Activated effector memory CD4-positive, alpha-beta T cell treated with anti-CD3 and anti-CD28 coated beads, Interleukin-2, amount 50 U/mL, for 16 hours (primary cell): ENCODE data around the gene FICD.
A peak's percentile ranks its signal among the peaks of the same experiment; 100 is the strongest.

Source experiments
- DNase-seq: peaks from one replicate; pipeline ENCODE4 v3.0.0-alpha.2; 2020

The FICD gene

DNA sequence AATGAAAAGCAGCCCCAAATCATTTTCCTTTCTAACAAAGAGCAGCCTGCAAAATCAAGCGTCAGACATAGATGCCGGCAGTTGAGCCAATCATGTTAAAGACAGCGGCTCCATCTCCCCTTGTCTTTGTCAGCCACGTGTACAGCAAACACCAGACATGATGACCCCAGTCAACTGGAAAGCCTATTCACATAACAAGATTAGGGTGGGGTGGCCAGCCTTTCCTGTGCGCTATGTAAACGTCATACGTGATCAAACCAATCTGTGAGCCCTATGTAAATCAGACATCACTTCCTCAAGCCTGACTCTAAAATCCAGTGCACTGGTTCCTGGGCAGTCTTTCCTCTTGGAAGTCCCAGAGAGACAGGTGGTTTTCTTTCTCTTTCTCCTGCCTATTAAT is 9.9 kb upstream of the FICD start:
- DNase-seq, result no peak

DNA sequence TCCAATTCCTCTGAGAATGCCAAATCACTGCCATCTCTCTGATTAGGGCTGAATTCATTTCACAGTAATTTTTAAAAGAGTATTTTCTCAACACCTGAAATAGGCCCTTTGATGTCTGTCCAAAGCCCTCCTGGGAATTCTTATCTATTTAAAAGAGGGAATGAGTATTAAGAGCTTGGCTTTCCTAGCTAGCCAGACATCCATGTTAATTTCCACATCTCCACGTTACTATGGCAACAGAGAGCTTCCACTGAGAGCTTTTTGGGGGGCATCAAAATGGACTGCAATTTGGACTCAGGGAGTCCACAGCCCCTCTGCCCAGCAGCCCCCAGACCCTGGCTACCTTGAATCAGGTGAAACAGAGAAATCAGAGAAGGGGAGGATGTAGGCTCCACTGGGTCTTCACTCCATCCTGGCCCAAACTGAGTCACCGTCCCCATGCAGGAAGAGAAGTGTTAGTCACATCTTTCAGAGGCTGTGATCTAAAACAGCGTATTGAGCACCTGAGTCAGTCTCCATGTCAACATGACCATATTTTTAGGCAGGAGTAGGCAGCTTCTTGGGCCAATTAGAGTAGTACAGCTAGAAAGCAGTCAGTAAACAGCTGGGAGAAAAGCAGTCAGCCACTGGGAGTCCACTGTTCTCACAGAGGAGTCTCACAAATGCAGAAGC is 7.0 kb upstream of the FICD start:
- DNase-seq, result no peak

- no peak for DNase-seq
These were observed 5.3 kb upstream of the FICD start for GRCh38 chr12:108509806-108510205.

DNA sequence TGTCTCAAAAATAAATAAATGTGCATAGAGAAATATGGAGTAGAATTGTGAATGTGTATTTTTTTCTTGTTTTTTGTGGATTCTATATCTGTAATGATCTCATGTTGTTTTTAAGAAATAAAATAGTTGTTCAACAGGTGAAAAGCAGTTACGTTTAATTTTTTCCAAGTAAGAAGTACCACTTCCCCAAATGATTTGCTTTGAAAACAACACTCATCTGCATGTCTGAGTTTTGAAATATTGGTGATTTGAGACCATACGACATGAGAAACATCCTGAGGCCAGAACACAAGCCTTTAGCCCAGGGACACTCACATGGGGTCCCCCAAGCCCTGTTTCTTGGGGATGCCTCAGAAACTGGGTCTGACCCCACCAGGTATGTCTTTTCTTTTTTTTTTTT is 4.2 kb upstream of the FICD start:
- DNase-seq, result no peak

DNA sequence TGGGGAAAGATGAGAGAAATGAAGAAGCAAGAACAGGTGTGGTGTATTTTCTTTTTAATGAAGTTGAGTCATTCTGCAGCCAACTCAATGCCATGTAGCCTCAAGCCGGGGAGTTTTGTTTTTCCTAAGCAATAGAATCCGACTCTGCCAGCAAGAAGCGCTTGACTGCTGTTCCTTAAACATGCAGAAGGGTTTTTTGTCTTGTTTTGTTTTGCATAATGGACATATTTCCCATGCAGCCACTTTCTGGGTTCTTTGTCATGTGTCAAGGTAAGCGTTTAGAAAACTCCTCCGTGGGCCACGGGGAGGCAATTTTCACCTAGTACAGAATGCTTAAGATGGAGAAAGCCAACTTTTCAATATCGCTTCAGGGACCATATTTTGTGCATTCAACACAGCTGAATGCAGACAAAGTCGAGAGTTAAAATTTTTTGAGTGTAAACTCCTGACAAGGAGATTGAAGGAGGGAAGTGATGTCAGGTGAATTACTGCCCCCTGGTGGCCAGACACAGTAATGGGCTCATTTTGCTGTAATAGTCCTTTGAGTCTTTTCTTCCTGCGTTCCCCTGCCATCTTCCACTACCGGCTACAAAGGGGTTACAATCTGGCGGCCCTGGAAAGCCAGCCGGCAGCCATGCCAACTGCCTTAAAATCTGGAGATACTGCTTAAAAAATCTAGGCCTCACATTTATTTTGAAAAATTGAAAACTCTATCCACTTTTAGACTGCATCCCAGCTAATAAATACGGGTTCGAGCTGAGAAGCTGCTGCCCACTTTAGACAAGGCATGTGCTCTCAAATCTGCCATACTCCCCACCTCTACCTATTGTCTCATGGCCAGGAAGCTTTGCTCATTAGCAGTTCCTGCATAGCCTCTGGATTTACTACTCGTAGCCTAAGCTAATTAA is 3.2 kb upstream of the FICD start:
- peak; percentile 92 for DNase-seq

DNA sequence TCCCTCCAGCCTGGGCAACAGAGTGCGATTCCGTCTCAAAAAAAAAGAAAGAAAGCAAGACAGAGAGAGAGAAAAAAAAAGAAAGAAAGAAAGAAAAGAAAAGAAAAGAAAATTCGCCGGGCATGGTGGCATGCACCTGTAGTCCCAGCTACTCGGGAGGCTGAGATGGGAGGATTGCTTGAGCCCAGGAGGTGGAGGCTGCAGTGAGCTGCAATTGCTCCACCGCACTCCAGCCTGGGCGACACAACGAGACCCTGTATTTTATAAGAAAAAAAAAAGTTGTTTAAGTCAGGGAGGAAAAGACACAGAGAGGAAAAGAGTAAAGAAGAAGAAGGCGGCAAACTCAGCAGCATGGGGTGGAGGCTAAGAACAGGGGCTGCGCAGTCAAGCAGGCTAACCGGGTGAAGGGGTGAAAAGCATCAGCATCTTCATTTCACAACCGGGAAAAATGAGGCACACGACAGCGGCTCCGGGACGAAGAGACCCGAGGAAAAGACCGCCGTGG is 557 bp upstream of the FICD start:
- no peak for DNase-seq

- DNase-seq, result no peak
These were observed 839 bp downstream of the FICD start for GRCh38 chr12:108515916-108516315.

DNA sequence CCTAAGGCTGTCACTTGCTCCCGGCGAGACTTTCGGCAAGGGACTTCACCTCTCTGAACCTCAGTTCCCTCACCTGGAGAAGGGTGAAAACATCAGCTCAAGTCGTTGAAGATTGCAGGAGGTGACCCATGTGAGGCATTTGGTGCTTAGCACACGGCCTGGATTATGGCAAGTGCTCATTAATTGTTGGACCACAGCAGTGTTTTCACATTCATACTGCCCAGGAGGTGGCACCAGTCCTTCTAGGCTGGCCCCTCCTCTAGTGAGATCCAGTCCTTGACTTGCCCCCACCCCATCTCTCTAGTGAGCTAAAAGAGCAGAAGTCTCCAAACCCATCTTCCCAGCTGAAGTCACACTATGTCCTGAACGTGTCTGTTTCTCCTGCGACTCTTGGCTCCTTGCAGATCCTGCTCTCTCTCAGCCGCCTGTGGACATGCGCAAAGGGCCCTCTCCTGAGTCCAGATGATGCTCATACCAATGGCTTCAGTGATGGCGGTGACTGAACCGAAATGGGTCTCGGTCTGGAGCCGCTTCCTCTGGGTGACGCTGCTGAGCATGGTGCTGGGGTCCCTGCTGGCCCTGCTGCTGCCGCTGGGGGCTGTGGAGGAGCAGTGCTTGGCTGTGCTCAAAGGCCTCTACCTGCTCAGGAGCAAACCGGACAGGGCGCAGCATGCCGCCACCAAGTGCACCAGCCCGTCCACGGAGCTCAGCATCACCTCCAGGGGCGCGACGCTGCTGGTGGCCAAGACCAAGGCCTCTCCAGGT is 1.6 kb downstream of the FICD start:
- no peak for DNase-seq

GRCh38 chr12:108517288-108518100 is 2.4 kb downstream of the FICD start:
- DNase-seq, result no peak

DNA sequence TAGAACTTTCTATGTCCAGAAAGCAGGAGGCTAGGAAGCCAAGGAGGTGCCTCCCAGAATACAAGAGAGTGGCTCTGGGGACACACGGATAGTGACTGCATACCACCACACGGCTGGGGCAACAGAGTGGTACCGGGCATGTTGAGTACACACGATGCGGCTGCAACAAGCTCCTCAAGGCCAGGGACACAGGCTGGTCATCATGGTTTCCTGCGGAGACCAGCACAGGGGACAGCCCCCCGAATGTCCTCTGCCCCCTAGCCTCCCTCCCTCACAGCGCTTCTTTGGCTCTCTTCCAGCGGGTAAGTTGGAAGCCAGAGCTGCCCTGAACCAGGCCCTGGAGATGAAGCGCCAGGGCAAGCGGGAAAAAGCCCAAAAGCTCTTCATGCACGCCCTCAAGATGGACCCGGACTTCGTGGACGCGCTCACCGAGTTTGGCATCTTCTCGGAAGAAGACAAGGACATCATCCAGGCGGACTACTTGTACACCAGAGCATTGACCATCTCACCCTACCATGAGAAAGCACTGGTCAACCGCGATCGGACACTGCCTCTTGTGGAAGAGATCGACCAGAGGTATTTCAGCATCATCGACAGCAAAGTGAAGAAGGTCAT is 3.1 kb downstream of the FICD start:
- no peak for DNase-seq

DNA sequence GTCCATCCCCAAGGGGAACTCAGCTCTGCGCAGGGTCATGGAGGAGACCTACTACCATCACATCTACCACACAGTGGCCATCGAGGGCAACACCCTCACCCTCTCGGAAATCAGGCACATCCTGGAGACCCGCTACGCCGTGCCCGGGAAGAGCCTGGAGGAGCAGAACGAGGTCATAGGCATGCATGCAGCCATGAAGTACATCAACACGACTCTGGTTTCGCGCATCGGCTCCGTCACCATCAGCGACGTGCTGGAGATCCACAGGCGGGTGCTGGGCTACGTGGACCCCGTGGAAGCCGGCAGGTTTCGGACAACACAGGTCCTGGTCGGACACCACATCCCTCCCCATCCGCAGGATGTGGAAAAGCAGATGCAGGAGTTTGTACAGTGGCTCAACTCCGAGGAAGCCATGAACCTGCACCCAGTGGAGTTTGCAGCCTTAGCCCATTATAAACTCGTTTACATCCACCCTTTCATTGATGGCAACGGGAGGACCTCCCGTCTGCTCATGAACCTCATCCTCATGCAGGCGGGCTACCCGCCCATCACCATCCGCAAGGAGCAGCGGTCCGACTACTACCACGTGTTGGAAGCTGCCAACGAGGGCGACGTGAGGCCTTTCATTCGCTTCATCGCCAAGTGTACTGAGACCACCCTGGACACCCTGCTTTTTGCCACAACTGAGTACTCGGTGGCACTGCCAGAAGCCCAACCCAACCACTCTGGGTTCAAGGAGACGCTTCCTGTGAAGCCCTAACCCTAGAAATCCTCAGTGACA is 3.8 kb downstream of the FICD start:
- DNase-seq, result no peak

- DNase-seq, result no peak
These were observed 4.5 kb downstream of the FICD start for GRCh38 chr12:108519558-108519957.

- DNase-seq, result no peak
These were observed 8.3 kb downstream of the FICD start for GRCh38 chr12:108523365-108523764.

DNA sequence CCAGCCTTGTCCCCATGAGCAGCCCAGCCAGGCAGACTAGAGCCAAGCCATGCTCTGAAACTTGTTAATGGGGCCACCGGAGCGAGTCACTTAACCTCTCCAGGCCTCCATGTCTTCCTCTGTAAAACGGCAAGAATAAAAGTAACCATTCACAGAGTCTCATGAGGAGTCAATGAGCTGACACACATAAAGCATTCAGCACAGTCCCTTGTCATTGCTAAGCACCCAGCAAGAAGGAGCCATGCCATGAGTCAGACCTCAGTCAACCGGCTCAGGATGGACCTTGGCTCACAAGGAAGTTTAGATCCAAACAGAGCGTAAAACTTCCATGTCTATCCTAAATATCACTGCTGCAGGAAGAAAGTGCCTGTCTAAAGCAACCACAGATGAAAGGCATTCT is 10.6 kb downstream of the FICD start:
- DNase-seq, result no peak

GRCh38 chr12:108526482-108527165 is 11.5 kb downstream of the FICD start:
- DNase-seq, result no peak

DNA sequence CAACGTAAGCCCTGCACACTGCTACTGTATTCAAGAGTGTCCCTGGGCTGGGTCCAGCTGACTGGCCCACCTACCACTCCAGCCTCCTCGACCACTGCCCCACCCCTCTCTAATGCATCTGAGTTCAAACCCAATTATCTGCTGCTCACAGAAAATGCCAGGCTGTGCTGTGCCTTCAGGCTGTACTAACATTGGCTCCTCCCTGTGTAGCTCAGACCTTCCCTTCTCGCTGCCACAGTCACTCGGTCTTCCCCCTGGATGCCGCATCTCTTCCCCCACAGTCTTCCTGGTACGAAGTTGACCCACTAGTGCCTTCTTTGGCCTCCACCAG is 12.1 kb downstream of the FICD start:
- DNase-seq, result no peak

DNA sequence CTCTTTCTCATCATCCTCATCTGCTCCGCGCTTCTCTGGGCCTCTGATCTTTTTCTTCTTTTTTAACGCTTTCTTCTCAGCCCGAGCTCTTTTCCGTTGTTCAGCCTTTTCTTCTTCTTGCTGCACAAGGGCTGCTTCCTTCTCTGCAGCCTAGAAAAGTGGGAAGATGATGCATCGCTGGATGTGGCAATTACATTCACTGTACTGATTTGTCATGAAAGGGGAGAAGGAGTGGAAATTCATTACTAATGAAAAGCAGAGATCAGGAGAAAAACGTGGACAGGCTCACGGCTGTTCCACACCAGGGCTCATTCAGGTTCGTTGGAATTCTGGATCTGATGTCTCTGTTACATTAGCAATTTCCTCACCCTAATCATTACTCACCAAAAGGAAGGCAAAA is 15.1 kb downstream of the FICD start:
- DNase-seq, result no peak

DNA sequence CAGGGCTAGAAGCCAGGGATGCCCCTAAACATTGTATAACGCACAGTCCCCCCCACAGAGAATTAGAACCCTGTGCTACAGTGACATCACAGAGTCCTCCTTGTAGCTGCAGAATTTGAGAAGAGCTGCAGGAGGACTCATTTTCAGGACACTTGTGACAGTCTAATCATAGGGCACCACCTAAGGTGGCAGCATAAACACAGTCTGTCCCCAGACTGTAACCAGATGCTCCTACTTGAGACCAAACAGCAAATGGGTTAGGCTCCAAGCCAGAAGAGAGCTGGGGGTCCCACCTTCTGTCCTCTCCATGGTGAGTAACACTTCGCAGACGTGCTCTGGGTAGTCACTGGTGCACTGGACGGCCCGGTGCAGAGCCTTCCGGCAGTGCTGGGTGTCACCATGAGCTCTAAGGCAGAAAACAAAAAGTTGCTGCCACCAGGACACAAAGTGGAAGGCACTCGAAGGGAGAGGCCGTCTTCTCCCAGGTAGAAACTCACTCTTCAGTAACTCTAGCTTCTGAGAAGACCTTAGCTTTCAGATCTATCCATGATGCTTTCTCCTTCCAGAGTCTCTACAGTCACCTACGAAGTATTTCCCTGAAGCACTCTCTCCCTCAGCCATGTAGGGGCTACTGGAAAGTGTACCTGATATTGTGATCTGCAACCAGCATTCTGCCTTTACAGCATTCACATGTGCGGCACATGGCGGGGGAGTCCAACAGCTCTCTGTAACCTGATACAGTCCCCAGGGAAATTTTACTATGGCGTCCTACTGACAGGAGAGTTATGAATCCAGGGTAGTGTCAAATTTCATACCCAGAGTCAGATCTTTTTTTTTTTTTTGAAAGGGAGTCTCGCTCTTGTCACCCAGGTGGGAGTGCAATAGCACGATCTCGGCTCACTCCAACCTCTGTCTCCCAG is 17.1 kb downstream of the FICD start:
- no peak for DNase-seq

GRCh38 chr12:108538146-108538545 is 23.1 kb downstream of the FICD start:
- DNase-seq, result no peak
